Fibroblast of upper back skin (primary cell): ENCODE measurements around the gene NRCAM.

Experiments
- DNase-seq: peaks from one replicate; pipeline ENCODE4 v3.0.0-alpha.2; 2013

The NRCAM gene

GRCh38 chr7:108145401-108145800, 310.8 kb downstream of the NRCAM start:
- DNase-seq = no peak

- DNase-seq = no peak
These were observed 311.3 kb downstream of the NRCAM start for GRCh38 chr7:108144931-108145330.

GRCh38 chr7:108143658-108144420, 312.4 kb downstream of the NRCAM start:
- DNase-seq = no peak

GRCh38 chr7:108142675-108143259, 313.5 kb downstream of the NRCAM start:
- no peak for DNase-seq

- no peak for DNase-seq
These were observed 314.1 kb downstream of the NRCAM start for GRCh38 chr7:108142180-108142579.

GRCh38 chr7:108140671-108141070, 315.6 kb downstream of the NRCAM start:
- DNase-seq = no peak

GRCh38 chr7:108138911-108139310, 317.3 kb downstream of the NRCAM start:
- DNase-seq = no peak

GRCh38 chr7:108137993-108138392, 318.2 kb downstream of the NRCAM start:
- DNase-seq = no peak

- no peak for DNase-seq
These were observed 319.2 kb downstream of the NRCAM start for GRCh38 chr7:108137040-108137439.

GRCh38 chr7:108136191-108136688, 320.0 kb downstream of the NRCAM start:
- DNase-seq = no peak

GRCh38 chr7:108135446-108136190, 320.6 kb downstream of the NRCAM start:
- no peak for DNase-seq

GRCh38 chr7:108134486-108134885, 321.8 kb downstream of the NRCAM start:
- DNase-seq = peak; percentile 28

GRCh38 chr7:108132551-108133265, 323.5 kb downstream of the NRCAM start:
- DNase-seq = no peak

GRCh38 chr7:108130261-108130660, 326.0 kb downstream of the NRCAM start, which contains the start of gene LAMB4:
TSS of gene LAMB4 (minus strand) at chr7:108130361. CDS start at chr7:108123164, 7,197 bp downstream.
- no peak for DNase-seq

GRCh38 chr7:108129018-108129965, 326.9 kb downstream of the NRCAM start:
- DNase-seq = no peak

- DNase-seq = no peak
These were observed 327.7 kb downstream of the NRCAM start for GRCh38 chr7:108128514-108128913.

- DNase-seq = no peak
These were observed 328.8 kb downstream of the NRCAM start for GRCh38 chr7:108127461-108127860.

GRCh38 chr7:108124820-108125219, 331.4 kb downstream of the NRCAM start:
- no peak for DNase-seq

- no peak for DNase-seq
These were observed 334.1 kb downstream of the NRCAM start for GRCh38 chr7:108122181-108122580.

- DNase-seq = no peak
These were observed 335.3 kb downstream of the NRCAM start for GRCh38 chr7:108120933-108121332.

GRCh38 chr7:108120196-108120595, 336.0 kb downstream of the NRCAM start:
- no peak for DNase-seq

GRCh38 chr7:108118959-108119358, 337.3 kb downstream of the NRCAM start:
- DNase-seq = no peak
